Spinal cord (tissue), 10 donors: ENCODE measurements around the gene MAPK4. TPM values are rescaled to one million over a fixed set of nuclear protein-coding genes. Genes with fewer than 3 reads are reported as not detected.

Experiments
- DNase-seq, 6 donors: peaks; one replicate each; pipeline versions ENCODE4 v3.0.0 to v3.0.0-alpha.2; 2013 to 2015; ENCODE audit warnings: low spot score in 6 of 6, low read depth in 4 of 6
- H3K27ac ChIP-seq: one replicate; pipeline ENCODE4 v1.5.1; 2013; ENCODE audit warnings: low read depth, low read length, control low read depth
- H3K27me3 ChIP-seq: one replicate; pipeline ENCODE4 v1.6.1; 2013; ENCODE audit warnings: low read length; ENCODE audit not compliant: control insufficient read depth, insufficient read depth
- H3K36me3 ChIP-seq: one replicate; pipeline ENCODE4 v1.6.1; 2013; ENCODE audit warnings: low read length; ENCODE audit not compliant: control insufficient read depth, insufficient read depth
- H3K4me1 ChIP-seq: one replicate; pipeline ENCODE4 v1.6.1; 2013; ENCODE audit warnings: low read length; ENCODE audit not compliant: control insufficient read depth, insufficient read depth
- H3K4me3 ChIP-seq: one replicate; pipeline ENCODE4 v1.5.1; 2013; ENCODE audit warnings: low read depth, low read length, control low read depth
- H3K9me3 ChIP-seq: one replicate; pipeline ENCODE4 v1.6.1; 2013; ENCODE audit warnings: low read length; ENCODE audit not compliant: control insufficient read depth, insufficient read depth
- WGBS: methylation state at CpG from one replicate; pipeline ENCODE4 v1.1.5; 2013; ENCODE audit warnings: missing lambda C conversion rate; ENCODE audit not compliant: insufficient coverage; 5-methylcytosine and 5-hydroxymethylcytosine counted together
- polyA plus RNA-seq, 2 donors: library from polyadenylated mRNA; unstranded; fragments of 120-200 nt; gene quantifications; one replicate each; pipeline ENCODE4 v1.2.1, GENCODE V29; 2013; ENCODE audit not compliant: insufficient read length in 2 of 2
- total RNA-seq, 2 donors: library from RNA; depleted of rRNA in 1 of 2; stranded (reverse); fragments of 120-200 nt in 1 of 2; fragments of >200 nt in 1 of 2; gene quantifications; one replicate each; pipeline versions ENCODE4 v1.2.3 to v1.2.4, GENCODE V29; 2013 to 2014
- donor health status: healthy.

The MAPK4 gene
- total and polyA plus RNA-seq, 4 donors, result 21.6 to 89.0 (median 25.2) TPM

- no peak for DNase-seq
- Histone ChIP-seq H3K36me3 (no peaks in the 10 kb centered on the region), H3K4me1 (peaks cover 10% of the 10 kb centered on the region)
These were observed 188.0 kb downstream of the MAPK4 start for GRCh38 chr18:50747849-50748242.

GRCh38 chr18:50748243-50749229, 188.6 kb downstream of the MAPK4 start:
- no peaks in the 10 kb centered on the region for H3K27me3 ChIP-seq
- no peak overlapping the region for H3K4me3 ChIP-seq
- no peak overlapping the region for H3K27ac ChIP-seq
- H3K9me3 ChIP-seq, result no peaks in the 10 kb centered on the region
- DNase-seq, result peak in 2 of 6 donors; percentile 31 to 83
- peaks cover 10% of the 10 kb centered on the region for H3K4me1 ChIP-seq
- 31% methylated on average over 8 of the region's 9 CpGs for WGBS
- H3K36me3 ChIP-seq, result no peaks in the 10 kb centered on the region

More at GRCh38 chr18:50747849-50748242, 188.0 kb downstream of the MAPK4 start:
- Histone ChIP-seq H3K9me3 (no peaks in the 10 kb centered on the region), H3K27ac (no peak overlapping the region), H3K27me3 (no peaks in the 10 kb centered on the region), H3K4me3 (no peak overlapping the region)
- 100% methylated on average over 1 of the region's 1 CpG for WGBS

GRCh38 chr18:50749421-50749820, 189.5 kb downstream of the MAPK4 start:
- H3K27me3 ChIP-seq, result no peaks in the 10 kb centered on the region
- no peak overlapping the region for H3K4me3 ChIP-seq
- no peak for DNase-seq
- WGBS, result 80% methylated on average over 2 of the region's 5 CpGs
- H3K4me1 ChIP-seq, result peaks cover 10% of the 10 kb centered on the region
- no peaks in the 10 kb centered on the region for H3K9me3 ChIP-seq
- no peak overlapping the region for H3K27ac ChIP-seq
- no peaks in the 10 kb centered on the region for H3K36me3 ChIP-seq

- Histone ChIP-seq H3K4me1 (peaks cover 10% of the 10 kb centered on the region), H3K27ac (no peak overlapping the region), H3K9me3 (no peaks in the 10 kb centered on the region), H3K36me3 (no peaks in the 10 kb centered on the region), H3K27me3 (no peaks in the 10 kb centered on the region), H3K4me3 (no peak overlapping the region)
- no peak for DNase-seq
- 100% methylated on average over 1 of the region's 4 CpGs for WGBS
These were observed 190.1 kb downstream of the MAPK4 start for GRCh38 chr18:50749945-50750344.

- DNase-seq, result no peak
- Histone ChIP-seq H3K4me1 (peaks cover 10% of the 10 kb centered on the region), H3K36me3 (no peaks in the 10 kb centered on the region), H3K27me3 (no peaks in the 10 kb centered on the region), H3K4me3 (no peak overlapping the region), H3K27ac (no peak overlapping the region), H3K9me3 (no peaks in the 10 kb centered on the region)
- 89% methylated on average over 1 of the region's 2 CpGs for WGBS
These were observed 190.7 kb downstream of the MAPK4 start for GRCh38 chr18:50750546-50750945.

- WGBS, result 46% methylated on average over 4 of the region's 5 CpGs
- H3K36me3 ChIP-seq, result no peaks in the 10 kb centered on the region
- no peaks in the 10 kb centered on the region for H3K9me3 ChIP-seq
- DNase-seq, result no peak
- H3K4me1 ChIP-seq, result peaks cover 10% of the 10 kb centered on the region
- no peak overlapping the region for H3K4me3 ChIP-seq
- no peaks in the 10 kb centered on the region for H3K27me3 ChIP-seq
- no peak overlapping the region for H3K27ac ChIP-seq
These were observed 191.6 kb downstream of the MAPK4 start for GRCh38 chr18:50751490-50751889.

- H3K27me3 ChIP-seq, result no peaks in the 10 kb centered on the region
- no peaks in the 10 kb centered on the region for H3K9me3 ChIP-seq
- no CpG with 5 or more reads among the region's 1 CpG for WGBS
- peaks cover 10% of the 10 kb centered on the region for H3K4me1 ChIP-seq
- no peak overlapping the region for H3K4me3 ChIP-seq
- no peaks in the 10 kb centered on the region for H3K36me3 ChIP-seq
- H3K27ac ChIP-seq, result no peak overlapping the region
- DNase-seq, result no peak
These were observed 192.1 kb downstream of the MAPK4 start for GRCh38 chr18:50751947-50752346.

- no peaks in the 10 kb centered on the region for H3K27me3 ChIP-seq
- DNase-seq, result no peak
- H3K4me3 ChIP-seq, result no peak overlapping the region
- no peaks in the 10 kb centered on the region for H3K9me3 ChIP-seq
- H3K36me3 ChIP-seq, result no peaks in the 10 kb centered on the region
- 63% methylated on average over 1 of the region's 1 CpG for WGBS
- H3K27ac ChIP-seq, result no peak overlapping the region
- peaks cover 6% of the 10 kb centered on the region for H3K4me1 ChIP-seq
These were observed 193.4 kb downstream of the MAPK4 start for GRCh38 chr18:50753311-50753710.

- Histone ChIP-seq H3K27ac (no peak overlapping the region), H3K9me3 (no peaks in the 10 kb centered on the region), H3K36me3 (no peaks in the 10 kb centered on the region), H3K4me3 (no peak overlapping the region), H3K27me3 (no peaks in the 10 kb centered on the region), H3K4me1 (no peaks in the 10 kb centered on the region)
- no peak for DNase-seq
- 100% methylated on average over 3 of the region's 3 CpGs for WGBS
These were observed 194.4 kb downstream of the MAPK4 start for GRCh38 chr18:50754297-50754696.

- WGBS, result 86% methylated on average over 7 of the region's 7 CpGs
- Histone ChIP-seq H3K9me3 (no peaks in the 10 kb centered on the region), H3K4me3 (no peak overlapping the region), H3K27ac (peak overlapping the region; percentile 59), H3K36me3 (no peaks in the 10 kb centered on the region), H3K27me3 (no peaks in the 10 kb centered on the region), H3K4me1 (no peaks in the 10 kb centered on the region)
- no peak for DNase-seq
These were observed 197.5 kb downstream of the MAPK4 start for GRCh38 chr18:50757358-50757757.
